ENCODE results near the gene SRGAP1. TPM values are rescaled to one million over a fixed set of nuclear protein-coding genes. Genes with fewer than 3 reads are reported as not detected.

The SRGAP1 gene
- polyA plus RNA-seq, 1 donor from 2014 or later: 4.8 TPM

GRCh38 chr12:63916561-63917476 lies 72.3 kb downstream of the SRGAP1 start:
- Histone ChIP-seq H3K9ac (ENCODE audit: low read length) (no peak overlapping the region), H3F3A (ENCODE audit: insufficient read depth, low read length, poor library complexity, severe bottlenecking) (peaks cover 2% of the 10 kb centered on the region), H3K79me2 (replicated peaks; ENCODE audit: insufficient read depth, low read length) (peaks cover 20% of the 10 kb centered on the region), H3K4me2 (ENCODE audit: low read length) (no peak overlapping the region), H3K9me3 (ENCODE audit: low read length) (no peaks in the 10 kb centered on the region), H3K4me3 (ENCODE audit: low read length) (no peak overlapping the region), H4K20me1 (ENCODE audit: insufficient read depth) (no peaks in the 10 kb centered on the region), H3K36me3 (ENCODE audit: insufficient read depth, low read length) (no peaks in the 10 kb centered on the region), H3K27me3 (ENCODE audit: insufficient read depth, low read depth, low read length) (no peaks in the 10 kb centered on the region), H2AFZ (ENCODE audit: low read depth, low read length) (no peak overlapping the region), H3K27ac (ENCODE audit: low read length) (no peak overlapping the region), H3K9me2 (ENCODE audit: insufficient read depth, low read length) (no peaks in the 10 kb centered on the region)
- no peak for TF ChIP-seq CTCF (IDR thresholded peaks at IDR 0.05; ENCODE audit: poor library complexity, severe bottlenecking)
- TF ChIP-seq SMC3 (conservative IDR thresholded peaks at IDR 0.05; ENCODE audit: poor library complexity): no peak
- no peak for TF ChIP-seq RAD21 (conservative IDR thresholded peaks at IDR 0.05)

GRCh38 chr12:63917477-63917862 lies 73.0 kb downstream of the SRGAP1 start:
- no peak overlapping the region for H3K4me3 ChIP-seq (ENCODE audit: low read length)
- no peaks in the 10 kb centered on the region for H3K9me2 ChIP-seq (ENCODE audit: insufficient read depth, low read length)
- no peak overlapping the region for H3K9ac ChIP-seq (ENCODE audit: low read length)
- peaks cover 20% of the 10 kb centered on the region for H3K79me2 ChIP-seq (replicated peaks; ENCODE audit: insufficient read depth, low read length)
- no peaks in the 10 kb centered on the region for H3K27me3 ChIP-seq (ENCODE audit: insufficient read depth, low read depth, low read length)
- H2AFZ ChIP-seq (ENCODE audit: low read depth, low read length): no peak overlapping the region
- H3K9me3 ChIP-seq (ENCODE audit: low read length): no peaks in the 10 kb centered on the region
- H3K36me3 ChIP-seq (ENCODE audit: insufficient read depth, low read length): no peaks in the 10 kb centered on the region
- no peaks in the 10 kb centered on the region for H4K20me1 ChIP-seq (ENCODE audit: insufficient read depth)
- TF ChIP-seq EP300 (conservative IDR thresholded peaks at IDR 0.05; ENCODE audit: poor library complexity, severe bottlenecking) (no peak), MXI1 (conservative IDR thresholded peaks at IDR 0.05; ENCODE audit: poor library complexity, severe bottlenecking) (no peak), EZH2 (IDR thresholded peaks at IDR 0.05; ENCODE audit: borderline replicate concordance, insufficient read depth, low read length, poor library complexity, severe bottlenecking) (no peak), CTCF (IDR thresholded peaks at IDR 0.05; ENCODE audit: poor library complexity, severe bottlenecking) (no peak), POLR2AphosphoS5 (IDR thresholded peaks at IDR 0.05) (no peak), SMC3 (conservative IDR thresholded peaks at IDR 0.05; ENCODE audit: poor library complexity) (no peak), RAD21 (conservative IDR thresholded peaks at IDR 0.05) (no peak), TAF1 (IDR thresholded peaks at IDR 0.05; ENCODE audit: low read depth) (no peak), REST (IDR thresholded peaks at IDR 0.05; ENCODE audit: borderline replicate concordance) (no peak)
- peaks cover 2% of the 10 kb centered on the region for H3F3A ChIP-seq (ENCODE audit: insufficient read depth, low read length, poor library complexity, severe bottlenecking)
- no peak overlapping the region for H3K27ac ChIP-seq (ENCODE audit: low read length)
- H3K4me2 ChIP-seq (ENCODE audit: low read length): no peak overlapping the region

Data from neural cell (in vitro differentiated cells).